ENCODE results near the gene LCN2.
"Not testable (repeated sequence)": the region's sequence is repeated elsewhere in the genome, so short reads cannot be mapped to it uniquely, and the experiment has no call there.

The LCN2 gene

DNA sequence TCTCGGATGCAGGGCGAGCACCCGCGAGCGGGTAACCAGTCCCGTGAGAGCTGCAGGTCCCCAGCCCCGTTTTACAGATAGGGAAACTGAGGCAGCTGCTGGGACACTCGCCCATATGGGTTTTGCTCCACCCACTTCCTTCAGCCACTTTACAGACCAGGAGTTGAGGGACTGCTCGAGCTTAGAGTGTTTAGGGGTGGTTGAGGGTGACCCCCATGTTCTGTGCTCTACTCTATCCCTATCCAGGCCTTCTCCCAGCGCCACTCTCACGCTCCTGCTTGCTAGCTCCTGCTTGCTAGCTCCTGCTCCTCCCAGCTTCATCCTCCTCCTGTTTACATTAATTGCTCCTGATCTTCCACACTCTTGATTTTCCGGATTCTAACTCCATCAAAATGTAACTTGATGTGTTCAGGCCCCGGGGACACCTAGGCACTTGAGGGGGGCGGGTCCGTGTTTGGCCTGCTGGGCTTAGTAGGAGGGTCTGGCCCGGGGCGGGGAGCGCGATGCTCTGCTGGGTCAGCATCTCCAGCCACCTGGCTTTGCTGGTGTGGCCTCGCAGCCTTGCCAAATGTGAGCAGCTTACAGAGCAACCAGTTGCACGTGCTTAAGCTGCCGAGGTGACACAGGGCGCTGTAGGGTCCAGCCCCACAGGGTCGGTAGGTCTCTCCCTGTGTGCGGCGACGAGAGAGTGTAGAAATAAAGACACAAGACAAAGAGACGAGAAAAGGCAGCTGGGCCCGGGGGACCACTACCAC, 20.2 kb upstream of the LCN2 start:
- no peak for DNase-seq (ENCODE audit: low spot score)

DNA sequence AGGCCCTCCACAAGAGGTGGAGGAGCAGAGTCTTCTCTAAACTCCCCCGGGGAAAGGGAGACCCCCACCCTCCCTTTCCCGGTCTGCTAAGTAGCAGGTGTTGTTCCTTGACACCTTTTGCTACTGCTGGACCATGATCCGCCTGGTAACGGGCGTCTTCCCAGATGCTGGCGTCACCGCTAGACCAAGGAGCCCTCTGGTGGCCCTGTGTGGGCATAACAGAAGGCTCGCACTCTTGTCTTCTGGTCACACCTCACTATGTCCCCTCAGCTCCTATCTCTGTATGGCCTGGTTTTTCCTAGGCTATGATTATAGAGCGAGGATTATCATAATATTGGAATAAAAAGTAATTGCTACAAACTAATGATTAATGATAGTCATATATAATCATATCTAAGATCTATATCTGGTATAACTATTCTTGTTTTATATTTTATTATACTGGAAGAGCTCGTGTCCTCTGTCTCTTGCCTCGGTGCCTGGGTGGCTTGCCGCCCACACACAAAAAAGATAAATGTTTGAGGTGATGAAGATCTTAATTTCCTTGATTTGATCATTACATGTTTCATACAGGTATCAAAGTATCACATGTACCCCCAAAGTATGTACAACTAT, 19.2 kb upstream of the LCN2 start:
- not testable (repeated sequence) for DNase-seq (ENCODE audit: low spot score)

DNA sequence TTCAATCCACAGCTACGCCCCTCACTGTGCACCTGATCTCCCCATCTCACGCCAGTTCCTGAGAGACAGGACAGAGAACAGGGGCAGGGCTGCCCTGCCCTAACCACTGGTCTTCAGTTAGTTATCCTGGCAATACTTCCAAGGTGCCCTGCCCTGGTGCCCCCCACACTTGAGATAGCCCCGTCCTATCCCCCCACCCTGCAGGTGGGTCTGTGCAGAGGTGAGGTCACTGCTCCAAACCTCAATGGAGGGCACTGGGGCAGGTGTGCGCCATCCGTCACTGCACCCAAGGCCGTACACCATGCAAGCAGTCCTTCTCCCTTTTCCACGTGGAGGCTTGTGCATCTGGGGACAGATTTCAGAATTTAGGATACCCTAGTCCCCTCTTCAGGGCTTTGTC, 18.6 kb upstream of the LCN2 start:
- not testable (repeated sequence) for DNase-seq (ENCODE audit: low spot score)

DNA sequence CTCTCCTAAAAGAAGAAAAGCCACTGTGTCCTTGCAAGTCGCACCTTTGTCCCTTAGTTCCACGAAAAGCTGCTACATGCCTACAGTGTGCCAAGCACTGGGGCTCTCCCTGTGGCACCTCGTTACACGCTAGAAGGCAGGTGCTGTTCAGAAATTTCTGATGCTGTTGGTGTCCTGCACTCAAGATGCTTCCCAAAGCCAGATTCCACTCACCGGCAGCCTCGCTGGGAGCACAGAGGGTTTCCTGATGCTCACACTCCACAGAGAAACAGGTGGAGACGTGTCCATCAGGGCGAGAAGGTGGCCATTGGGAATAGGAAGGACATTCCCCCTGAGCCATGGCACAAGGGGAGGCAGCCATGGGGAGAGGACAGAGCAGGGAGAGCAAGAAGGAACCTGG, 17.9 kb upstream of the LCN2 start:
- not testable (repeated sequence) for DNase-seq (ENCODE audit: low spot score)

DNA sequence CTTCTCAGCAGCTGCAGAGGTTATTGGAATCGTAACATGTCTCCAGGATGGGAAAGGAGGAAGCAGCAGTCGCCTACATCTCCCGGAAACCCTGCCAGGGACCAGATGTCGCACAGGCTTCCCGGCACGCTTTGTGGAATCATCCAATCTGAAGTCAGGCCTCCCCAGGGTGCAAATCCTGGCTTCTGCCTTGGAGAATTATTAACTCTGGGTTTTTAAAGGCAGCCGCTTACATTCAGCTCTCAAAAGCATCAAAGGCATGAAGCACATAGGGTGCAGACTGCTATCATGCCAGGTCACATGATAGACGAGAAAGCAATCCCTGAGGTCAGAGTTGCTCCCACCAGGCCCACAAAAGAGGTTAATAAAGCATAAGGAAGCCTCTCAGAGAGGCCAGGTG, 17.1 kb upstream of the LCN2 start:
- DNase-seq (ENCODE audit: low spot score) = not testable (repeated sequence)

DNA sequence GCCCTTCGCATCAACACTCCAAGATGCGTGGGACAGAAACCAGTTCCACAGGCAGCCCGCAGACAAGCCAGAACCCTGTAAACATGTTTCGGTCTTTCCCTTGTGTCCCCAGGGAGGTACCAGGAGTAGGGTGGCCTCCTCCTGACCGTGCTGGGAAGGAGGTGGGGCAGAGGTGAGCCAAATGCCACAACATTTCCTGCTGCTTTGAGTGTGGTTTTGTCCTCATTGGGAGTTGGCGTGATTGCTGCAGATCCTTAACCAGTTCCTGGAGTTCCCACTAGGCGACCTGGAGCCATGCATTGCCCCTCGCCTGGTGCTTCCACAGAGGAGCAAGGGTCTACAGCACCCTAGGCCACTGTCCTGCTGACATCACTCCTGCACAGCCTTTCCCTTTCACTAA, 13.7 kb upstream of the LCN2 start:
- not testable (repeated sequence) for DNase-seq (ENCODE audit: low spot score)

DNA sequence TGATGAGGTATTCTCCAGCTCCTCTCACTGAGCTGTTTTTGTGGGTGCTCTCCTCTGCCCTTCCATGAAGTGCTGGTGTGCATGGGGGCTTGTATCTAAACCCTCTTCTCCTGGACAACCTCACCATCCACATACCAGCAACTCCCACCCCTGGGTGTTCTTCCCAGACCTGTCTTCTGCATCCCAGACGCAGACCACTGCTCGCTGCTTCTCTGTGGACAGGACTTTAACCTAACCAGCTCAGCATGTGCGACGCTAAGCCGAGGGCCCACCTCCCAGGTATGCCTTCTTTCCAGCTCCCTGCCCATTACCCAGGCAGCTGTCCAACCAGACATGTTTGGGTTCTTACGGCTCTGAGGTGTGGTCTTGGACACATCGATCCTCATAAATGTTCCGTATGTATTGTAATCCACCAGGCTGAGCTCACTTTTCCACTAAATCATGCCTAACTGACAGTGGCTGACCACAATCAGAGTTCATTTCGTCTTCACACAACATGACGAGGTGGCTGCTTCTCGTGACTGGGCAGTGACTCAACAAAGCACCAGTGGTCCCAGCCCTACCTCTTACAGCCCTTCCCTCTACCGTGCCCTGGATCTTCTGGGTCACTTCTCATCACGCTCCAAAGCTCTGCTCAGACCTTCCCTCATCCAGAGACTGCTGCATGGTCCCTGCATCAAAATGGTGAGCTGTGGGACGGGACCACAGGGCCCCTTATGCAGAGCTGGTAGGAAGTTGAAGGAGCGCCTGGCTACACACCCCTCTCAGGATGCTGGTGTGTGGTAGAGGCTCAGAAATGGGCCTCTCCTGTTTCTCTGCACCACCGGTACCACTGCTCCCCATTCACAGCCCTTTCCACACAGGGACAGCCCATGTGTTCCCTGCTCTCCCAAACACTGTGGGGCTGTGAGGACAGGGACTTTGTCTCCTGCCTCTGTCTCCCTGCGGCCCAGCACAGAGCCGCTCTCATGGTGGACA, 12.1 kb upstream of the LCN2 start:
- no peak for DNase-seq (ENCODE audit: low spot score)

DNA sequence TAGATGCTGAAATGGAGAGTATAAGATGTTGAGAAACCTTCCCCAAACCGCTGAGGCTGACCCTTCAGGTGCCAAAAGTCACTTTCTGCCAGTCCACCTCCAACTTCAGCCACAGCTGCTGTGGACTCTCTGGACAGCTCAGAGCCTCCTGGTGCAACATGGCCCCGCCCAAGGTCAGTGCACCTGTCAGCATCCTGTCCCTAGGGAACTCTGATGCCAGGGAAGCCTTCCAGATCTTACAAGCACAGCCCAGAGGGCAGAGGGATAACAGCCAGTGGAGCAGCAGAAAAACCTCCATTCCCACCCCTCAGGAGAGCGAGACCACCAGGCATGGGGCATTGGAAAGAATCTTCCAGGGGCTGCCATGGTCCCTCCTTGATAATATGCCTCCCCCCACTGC, 11.3 kb upstream of the LCN2 start:
- DNase-seq (ENCODE audit: low spot score) = no peak

DNA sequence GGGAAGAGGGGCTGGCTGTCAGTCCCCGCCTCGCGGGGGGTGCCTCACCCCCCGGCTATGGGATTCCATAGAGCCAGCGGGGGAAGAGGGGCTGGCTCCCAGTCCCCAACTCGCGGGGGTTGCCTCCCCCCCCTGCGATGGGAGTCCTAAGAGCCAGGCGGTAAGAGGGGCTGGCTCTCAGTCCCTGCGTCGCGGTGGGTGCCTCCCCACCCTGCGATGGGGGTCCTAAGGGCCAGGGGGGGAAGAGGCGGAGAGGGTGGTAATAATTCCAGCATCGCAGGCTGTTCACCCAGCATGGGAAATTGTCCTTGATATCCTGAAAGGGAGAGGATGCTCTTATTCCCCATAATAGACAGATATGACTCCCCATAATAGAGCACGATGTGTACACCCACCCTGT, 9.6 kb upstream of the LCN2 start:
- no peak for DNase-seq (ENCODE audit: low spot score)

DNA sequence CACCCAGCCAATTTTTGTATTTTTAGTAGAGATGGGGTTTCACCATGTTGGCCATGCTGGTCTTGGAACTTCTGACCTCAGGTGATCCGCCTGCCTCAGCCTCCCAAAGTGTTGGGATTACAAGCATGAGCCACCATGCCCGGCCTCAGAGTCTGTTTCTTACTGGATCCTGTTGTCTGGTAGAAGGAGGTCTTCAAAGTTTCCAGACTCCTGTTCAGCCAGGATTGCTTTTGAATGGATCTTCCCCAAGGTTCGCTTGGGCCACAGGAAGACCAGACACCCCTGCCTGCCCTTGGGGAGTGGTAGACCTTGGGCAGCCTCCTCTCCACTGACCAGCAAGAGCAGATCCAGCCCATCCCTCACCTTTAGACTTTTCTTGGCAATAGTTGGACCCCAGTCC, 7.6 kb upstream of the LCN2 start:
- DNase-seq (ENCODE audit: low spot score) = no peak

DNA sequence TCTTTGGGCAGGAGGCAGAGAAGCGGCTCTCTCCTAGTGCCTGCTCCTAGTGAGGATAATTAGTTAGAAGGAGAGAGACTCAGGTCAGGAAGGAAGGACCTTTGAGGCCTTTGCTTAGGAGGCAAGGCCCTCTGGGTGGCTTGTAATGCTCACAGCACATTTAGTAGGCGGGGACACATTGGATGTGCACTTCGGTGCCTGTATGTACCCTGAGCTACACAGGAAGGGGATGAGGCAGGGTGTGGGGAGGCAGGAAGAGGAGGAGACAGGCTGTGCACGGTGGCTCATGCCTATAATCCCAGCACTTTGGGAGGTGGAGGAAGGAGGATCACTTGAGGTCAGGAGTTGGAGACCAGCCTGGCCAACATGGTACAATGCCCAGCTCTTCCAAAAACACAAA, 7.2 kb upstream of the LCN2 start:
- DNase-seq (ENCODE audit: low spot score) = no peak

DNA sequence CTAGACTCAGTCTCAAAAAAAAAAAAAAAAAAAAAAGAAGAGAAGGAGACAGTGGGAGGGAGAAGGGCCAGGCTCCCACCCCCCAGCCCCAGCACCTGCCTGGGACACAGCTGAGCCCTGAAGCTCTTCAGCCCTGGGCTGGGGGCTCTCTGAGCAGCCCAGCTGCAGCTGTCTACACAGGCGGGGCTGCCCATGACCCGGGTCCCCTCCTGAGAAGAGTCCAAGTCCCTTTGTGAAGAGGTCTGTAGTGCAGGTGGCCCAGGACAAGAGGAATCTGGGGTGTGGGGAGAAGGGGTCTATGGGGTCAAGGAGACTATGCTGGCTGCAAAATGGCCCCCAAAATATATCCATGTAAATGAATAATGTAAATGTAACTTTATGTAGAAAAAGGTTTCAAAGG, 6.7 kb upstream of the LCN2 start:
- DNase-seq (ENCODE audit: low spot score) = no peak

DNA sequence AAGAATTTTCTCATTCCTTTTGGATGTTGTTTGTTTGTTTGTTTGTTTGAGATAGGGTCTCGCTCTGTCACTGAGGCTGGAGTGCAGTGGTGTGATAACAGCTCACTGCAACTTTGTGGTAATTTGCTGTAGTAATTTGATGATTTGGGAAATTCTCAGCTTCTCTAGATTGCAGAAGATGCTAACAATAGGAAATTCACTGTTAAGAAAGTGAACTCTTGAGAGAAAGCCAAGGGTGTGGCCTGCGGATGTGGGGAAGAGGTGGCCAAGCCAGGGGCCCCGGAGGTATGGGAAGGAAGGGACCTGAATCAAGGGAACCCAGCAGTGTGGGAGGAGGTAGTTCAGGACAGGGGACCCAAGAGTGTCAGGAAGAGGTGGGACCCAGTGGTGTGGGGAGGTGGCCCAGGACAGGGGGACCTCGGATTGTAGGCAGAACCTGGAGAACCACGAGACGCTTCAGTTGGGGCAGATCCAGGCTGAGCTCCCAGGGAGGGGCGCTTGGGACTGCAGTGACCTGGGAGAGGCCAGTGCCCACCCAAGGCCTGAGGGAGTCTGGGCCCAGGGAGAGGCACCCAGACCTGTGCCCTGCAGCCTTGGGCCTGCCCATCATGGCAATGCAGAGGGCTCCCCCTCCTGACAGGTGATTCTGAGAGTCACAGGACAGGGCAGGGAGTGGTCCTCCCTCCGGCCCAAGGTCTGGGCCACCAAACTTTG, 5.6 kb upstream of the LCN2 start:
- DNase-seq (ENCODE audit: low spot score) = no peak

DNA sequence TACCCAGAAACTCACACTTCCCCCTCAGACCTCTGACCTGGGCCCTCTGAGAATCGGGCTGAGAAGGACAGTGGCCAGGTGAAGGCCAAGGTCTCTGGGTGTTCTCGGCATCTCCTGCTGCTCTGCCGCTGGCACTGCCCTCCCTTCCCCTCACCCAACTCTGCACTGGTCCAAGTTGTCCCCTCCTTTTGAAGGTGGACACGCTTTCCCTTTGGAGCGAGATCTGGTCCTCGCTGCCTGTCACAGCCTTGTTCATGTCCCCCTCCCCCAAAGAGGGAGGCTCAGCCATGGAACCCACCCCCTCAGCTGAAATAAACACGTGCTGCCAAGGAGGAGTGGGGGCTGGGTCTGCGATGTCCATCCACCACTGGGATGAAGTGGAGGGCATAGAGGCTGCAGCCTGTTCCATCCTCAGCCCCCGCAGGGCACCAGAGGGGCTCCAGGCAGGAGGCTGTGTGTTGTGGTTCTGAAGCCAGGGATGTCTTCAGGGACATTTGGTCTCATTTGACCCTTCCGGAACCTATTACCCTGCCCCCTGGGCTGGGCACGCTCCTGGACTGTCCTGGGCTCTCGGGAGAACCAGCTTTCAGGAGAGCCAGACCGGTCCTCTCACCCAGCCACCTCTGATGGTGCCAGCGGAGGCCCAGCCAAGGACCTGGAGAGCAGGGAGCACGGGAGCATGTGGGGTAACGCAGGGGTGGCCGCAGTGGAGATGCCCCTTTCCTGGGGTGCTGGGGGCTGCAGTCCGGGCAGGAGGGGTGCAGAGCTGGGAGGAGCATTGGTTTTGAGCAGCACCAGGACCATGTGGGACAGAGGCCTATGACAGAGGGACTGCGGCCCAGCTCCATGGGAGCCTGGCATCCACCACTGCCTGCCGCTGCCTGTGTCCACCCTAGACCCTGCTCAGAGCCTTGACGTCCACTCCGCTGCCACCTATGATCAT, 4.7 kb upstream of the LCN2 start:
- DNase-seq (ENCODE audit: low spot score) = no peak

DNA sequence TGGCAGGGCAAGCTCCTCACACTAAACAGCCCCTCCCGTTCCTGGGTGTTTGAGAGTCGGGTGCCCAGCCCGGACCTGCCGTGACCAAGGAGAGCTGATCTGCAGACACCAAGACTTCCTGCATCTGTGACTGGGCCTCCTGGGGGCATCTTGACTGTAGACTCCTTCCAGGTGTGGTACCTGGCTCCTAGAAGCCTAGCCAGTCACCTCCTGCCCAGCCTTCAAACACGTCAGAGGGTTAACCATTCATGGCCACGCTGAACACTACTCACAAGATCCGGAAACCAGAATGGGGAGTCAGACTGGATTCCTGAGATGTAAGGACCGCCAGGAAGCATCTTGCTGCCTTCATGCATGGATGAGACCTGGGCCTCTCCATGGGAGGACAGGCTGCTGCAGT, 3.7 kb upstream of the LCN2 start:
- DNase-seq (ENCODE audit: low spot score) = no peak

DNA sequence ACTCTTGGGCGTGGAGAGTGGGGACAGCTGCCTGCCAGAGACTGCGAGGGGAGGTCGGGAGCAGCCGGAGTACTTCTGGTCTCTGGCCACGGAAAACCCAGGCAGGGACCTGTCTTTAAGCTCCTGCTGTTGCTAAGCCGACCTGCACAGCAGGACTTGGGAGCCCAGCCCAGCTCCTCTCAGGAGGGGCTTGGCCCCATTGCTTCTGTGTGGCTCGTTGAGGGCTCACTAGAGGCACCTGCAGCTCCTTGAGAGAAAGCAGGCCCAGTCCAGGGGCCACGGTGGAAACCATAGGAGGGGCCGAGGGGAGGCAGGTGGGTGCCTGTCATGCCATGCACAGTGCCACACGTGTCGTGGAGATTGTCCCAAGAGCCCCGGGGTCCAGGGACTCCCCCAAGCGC, 3.3 kb upstream of the LCN2 start:
- DNase-seq (ENCODE audit: low spot score) = no peak

DNA sequence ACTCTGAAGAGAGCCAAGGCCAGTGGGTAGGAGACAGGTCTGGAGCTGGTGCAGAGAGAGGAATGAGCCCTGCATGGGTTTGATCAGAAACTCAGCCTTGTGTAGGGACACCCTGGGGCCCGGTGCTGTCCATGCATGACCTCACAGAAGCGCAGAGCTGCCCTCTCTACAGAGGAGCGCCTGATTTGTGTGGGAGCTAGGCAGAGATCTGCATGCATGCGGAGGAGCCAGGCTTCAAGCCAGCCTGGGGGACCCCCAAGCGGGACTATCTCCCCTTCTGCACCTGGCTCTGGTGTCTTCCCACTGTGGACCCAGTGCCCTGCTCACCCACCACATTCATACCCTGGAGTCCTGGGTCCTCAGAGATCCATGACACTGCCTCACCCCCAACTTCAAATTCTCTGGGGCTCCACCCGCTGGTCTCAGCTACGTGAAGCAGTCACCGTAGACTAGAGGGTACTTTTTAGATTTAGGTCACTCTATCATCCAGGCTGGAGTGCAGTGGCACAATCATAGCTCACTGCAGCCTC, 2.6 kb upstream of the LCN2 start:
- DNase-seq (ENCODE audit: low spot score) = no peak

DNA sequence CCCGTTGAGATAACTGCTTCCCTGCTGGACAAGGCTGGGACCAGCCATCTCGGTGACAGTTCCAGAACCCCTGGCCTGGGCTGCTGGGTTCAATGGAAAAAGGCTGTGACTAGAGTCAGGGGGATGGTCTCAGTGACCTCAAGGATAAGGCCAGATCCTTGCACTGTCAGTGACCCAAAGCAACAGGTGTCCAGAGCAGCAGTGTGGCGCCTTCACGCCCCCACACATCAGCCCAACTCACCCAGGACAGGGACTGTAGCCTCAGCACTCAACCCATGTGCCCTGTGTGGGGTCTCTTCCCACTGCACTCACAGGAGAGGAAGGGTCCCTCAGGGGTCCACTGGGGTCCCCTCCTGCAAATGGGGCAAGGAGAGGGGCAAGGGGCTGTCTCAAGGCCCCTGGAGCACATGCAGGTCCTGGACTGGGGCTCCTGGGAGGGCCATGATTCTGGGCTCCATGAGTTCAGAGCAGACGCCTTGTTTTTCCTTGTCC, 698 bp upstream of the LCN2 start:
- DNase-seq (ENCODE audit: low spot score) = no peak

DNA sequence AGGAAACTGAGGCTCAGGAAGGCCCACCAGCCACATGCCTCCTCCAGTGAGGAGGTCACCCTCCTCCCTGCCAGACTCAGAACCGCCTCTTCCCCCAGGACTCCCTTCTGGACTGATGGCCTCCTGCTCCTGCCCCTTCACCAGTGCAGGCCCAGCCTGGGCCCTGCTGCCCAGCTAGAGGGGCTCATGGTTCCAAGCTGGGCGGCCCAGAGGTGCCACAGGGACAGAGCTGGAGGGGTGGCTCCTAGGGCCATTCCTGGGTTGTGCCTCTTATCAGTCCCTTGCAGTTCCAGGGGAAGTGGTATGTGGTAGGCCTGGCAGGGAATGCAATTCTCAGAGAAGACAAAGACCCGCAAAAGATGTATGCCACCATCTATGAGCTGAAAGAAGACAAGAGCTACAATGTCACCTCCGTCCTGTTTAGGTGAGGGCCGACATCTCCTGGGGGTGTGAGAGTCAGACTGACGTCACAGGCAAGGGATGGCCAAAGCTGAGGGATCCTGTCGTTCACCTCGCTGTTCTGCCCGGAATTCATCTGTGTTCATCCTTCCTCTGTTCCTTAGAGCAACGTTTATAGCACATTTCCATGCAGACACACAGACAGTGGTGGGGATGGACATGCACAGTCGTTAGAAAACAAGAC, 819 bp downstream of the LCN2 start:
- DNase-seq (ENCODE audit: low spot score) = no peak
